K562 (cell line): Measurements from ENCODE around the gene GMDS.

Experiments
- EZH2 ChIP-seq: IDR thresholded peaks from 2 replicates; pipeline ENCODE4 v1.6.1; 2012; ENCODE audit warnings: low read depth, mild to moderate bottlenecking, inconsistent platforms, low read length, borderline replicate concordance
- HMG20B ChIP-seq: fragments of 250-450 bp; sonication (Bioruptor Pico); IDR thresholded peaks from 2 replicates; pipeline ENCODE4 v1.5.0; 2021; ENCODE audit warnings: mild to moderate bottlenecking
- JUN ChIP-seq, 2 experiments: sonication (generic) in 1 of 2; formaldehyde crosslinking in 1 of 2; IDR thresholded peaks; 2 replicates each; pipeline versions ENCODE4 v1.6.1 to v1.8.0; 2012 to 2022; ENCODE audit warnings: borderline replicate concordance in 2 of 2, mild to moderate bottlenecking in 2 of 2, improper control_type of control experiment in 1 of 2, low read depth in 1 of 2, low read length in 1 of 2, missing genetic modification reagents in 1 of 2
- POLR2AphosphoS5 ChIP-seq: IDR thresholded peaks from 2 replicates; pipeline ENCODE4 v1.6.1; 2011; ENCODE audit warnings: mild to moderate bottlenecking, low read depth, low read length, moderate library complexity; ENCODE audit not compliant: control insufficient read depth, insufficient read depth
- ZBTB7A ChIP-seq: IDR thresholded peaks from 2 replicates; pipeline ENCODE4 v1.6.1; 2011; ENCODE audit warnings: low read depth, mild to moderate bottlenecking, low read length, moderate library complexity, borderline replicate concordance; ENCODE audit not compliant: control insufficient read depth
- TF ChIP-seq, protein P1 (sequence below): sonication (generic); formaldehyde crosslinking; IDR thresholded peaks from 2 replicates; pipeline ENCODE4 v1.8.1; 2023; ENCODE audit warnings: mild to moderate bottlenecking, missing genetic modification reagents
- TF ChIP-seq, protein P2 (sequence below): fragments of 450-650 bp; IDR thresholded peaks from 2 replicates; pipeline ENCODE4 v1.6.1; 2018; ENCODE audit not compliant: partially characterized antibody

DNA sequence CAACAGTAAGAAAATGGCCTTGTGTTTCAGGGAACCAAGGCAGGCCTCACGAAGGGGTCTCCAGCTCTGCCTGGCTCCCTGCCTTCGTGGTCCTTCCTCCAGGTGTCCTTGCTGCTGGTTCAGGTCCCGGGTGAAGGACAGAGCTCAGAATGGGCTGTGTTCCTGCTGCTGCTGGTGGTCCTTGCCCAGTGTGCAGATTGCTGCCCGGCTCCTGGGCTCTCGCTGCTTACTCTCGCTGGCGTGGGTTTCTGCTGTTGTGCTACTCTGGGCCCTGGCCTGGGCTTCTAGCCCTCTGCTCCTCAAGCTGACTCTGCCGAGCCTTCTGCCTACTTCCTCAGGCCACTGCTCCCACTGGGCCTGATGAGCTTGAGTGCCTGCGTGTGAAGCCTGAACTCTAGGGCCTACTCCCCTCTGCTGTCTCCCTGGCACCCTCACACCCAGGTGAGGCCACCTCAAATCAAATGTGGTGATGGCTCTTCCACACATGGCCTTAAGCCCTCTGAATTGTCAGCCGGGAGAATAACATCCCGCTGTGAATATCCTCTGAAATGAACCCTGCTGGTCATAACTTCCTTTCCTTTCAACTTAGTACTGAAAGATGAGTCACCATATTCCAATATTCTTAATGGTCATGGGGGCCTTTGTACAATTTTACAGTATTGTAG is 464.1 kb downstream of the GMDS start:
- TF ChIP-seq POLR2AphosphoS5 (no peak), JUN (IDR thresholded peaks at IDR 0.05; ENCODE audit: borderline replicate concordance, low read depth, low read length) (no peak), JUN (CRISPR knock-in tag; IDR thresholded peaks at IDR 0.05; ENCODE audit: borderline replicate concordance) (no peak), ZBTB7A (no peak), EZH2 (no peak), HMG20B (CRISPR knock-in tag) (no peak)
- TF ChIP-seq, protein P1, sequence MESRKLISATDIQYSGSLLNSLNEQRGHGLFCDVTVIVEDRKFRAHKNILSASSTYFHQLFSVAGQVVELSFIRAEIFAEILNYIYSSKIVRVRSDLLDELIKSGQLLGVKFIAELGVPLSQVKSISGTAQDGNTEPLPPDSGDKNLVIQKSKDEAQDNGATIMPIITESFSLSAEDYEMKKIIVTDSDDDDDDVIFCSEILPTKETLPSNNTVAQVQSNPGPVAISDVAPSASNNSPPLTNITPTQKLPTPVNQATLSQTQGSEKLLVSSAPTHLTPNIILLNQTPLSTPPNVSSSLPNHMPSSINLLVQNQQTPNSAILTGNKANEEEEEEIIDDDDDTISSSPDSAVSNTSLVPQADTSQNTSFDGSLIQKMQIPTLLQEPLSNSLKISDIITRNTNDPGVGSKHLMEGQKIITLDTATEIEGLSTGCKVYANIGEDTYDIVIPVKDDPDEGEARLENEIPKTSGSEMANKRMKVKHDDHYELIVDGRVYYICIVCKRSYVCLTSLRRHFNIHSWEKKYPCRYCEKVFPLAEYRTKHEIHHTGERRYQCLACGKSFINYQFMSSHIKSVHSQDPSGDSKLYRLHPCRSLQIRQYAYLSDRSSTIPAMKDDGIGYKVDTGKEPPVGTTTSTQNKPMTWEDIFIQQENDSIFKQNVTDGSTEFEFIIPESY = no peak
- TF ChIP-seq, protein P2, sequence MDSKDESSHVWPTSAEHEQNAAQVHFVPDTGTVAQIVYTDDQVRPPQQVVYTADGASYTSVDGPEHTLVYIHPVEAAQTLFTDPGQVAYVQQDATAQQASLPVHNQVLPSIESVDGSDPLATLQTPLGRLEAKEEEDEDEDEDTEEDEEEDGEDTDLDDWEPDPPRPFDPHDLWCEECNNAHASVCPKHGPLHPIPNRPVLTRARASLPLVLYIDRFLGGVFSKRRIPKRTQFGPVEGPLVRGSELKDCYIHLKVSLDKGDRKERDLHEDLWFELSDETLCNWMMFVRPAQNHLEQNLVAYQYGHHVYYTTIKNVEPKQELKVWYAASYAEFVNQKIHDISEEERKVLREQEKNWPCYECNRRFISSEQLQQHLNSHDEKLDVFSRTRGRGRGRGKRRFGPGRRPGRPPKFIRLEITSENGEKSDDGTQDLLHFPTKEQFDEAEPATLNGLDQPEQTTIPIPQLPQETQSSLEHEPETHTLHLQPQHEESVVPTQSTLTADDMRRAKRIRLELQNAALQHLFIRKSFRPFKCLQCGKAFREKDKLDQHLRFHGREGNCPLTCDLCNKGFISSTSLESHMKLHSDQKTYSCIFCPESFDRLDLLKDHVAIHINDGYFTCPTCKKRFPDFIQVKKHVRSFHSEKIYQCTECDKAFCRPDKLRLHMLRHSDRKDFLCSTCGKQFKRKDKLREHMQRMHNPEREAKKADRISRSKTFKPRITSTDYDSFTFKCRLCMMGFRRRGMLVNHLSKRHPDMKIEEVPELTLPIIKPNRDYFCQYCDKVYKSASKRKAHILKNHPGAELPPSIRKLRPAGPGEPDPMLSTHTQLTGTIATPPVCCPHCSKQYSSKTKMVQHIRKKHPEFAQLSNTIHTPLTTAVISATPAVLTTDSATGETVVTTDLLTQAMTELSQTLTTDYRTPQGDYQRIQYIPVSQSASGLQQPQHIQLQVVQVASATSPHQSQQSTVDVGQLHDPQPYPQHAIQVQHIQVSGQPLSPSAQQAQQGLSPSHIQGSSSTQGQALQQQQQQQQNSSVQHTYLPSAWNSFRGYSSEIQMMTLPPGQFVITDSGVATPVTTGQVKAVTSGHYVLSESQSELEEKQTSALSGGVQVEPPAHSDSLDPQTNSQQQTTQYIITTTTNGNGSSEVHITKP = no peak
